ENCODE results near the gene S100A16.
"Not testable (repeated sequence)": the region's sequence is repeated elsewhere in the genome, so short reads cannot be mapped to it uniquely, and the experiment has no call there.

Gene S100A16

DNA sequence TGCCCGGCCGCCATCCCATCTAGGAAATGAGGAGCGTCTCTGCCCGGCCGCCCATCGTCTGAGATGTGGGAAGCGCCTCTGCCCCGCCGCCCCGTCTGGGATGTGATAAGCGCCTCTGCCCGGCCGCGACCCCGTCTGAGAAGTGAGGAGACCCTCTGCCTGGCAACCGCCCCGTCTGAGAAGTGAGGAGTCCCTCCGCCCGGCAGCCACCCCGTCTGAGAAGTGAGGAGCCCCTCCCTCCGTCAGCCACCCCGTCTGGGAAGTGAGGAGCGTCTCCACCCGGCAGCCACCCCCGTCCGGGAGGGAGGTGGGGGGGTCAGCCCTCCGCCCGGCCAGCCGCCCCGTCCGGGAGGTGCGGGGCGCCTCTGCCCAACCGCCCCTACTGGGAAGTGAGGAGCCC lies 30.1 kb downstream of the S100A16 start:
- H3K9me3 Mint-ChIP-seq, H3K36me3 Mint-ChIP-seq, H3K4me3 Mint-ChIP-seq, H3K4me1 Mint-ChIP-seq, CTCF ChIA-PET, H3K27ac Mint-ChIP-seq, DNase-seq: not testable (repeated sequence)
- peaks cover 46% of the 10 kb centered on the region for H3K27me3 Mint-ChIP-seq

DNA sequence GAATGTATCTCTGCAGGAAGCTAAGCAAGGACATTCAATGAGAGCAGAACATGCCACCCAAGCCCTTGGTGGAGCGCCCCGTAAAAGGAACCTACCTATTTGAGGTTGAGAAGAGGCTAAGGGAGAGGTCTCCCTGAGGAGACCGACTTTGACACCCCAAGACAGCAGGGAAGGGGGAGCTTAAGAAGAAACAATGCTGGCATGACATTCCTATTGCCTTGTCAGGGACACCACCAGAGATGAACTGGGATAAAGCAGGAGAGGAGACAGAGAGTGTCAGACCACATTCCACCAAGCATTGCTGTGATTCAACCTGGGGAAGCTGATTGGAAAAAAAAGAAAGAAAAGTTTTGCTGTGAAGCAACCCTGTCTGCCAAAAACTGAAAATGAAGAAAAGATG lies 34.0 kb downstream of the S100A16 start:
- Mint-ChIP-seq H3K27ac (no peak overlapping the region), H3K4me3 (no peak overlapping the region), H3K9me3 (no peaks in the 10 kb centered on the region), H3K36me3 (no peaks in the 10 kb centered on the region), H3K4me1 (peaks cover 8% of the 10 kb centered on the region), H3K27me3 (peaks cover 40% of the 10 kb centered on the region)
- CTCF ChIA-PET: interaction anchor here (1.1 to 2.5 kb wide), 2 partner anchors 38 to 47 kb away, joined by 3 to 8 read pairs; no protein-coding TSS in a partner anchor
- DNase-seq: no peak

GRCh38 chr1:153578490-153578889 lies 34.4 kb downstream of the S100A16 start:
- H3K27ac Mint-ChIP-seq: no peak overlapping the region
- H3K4me3 Mint-ChIP-seq: no peak overlapping the region
- no peaks in the 10 kb centered on the region for H3K36me3 Mint-ChIP-seq
- DNase-seq: no peak
- H3K4me1 Mint-ChIP-seq: peaks cover 8% of the 10 kb centered on the region
- H3K27me3 Mint-ChIP-seq: peaks cover 40% of the 10 kb centered on the region
- no peaks in the 10 kb centered on the region for H3K9me3 Mint-ChIP-seq
- CTCF ChIA-PET: interaction anchor here (1.1 to 3.1 kb wide), 3 partner anchors 39 to 68 kb away, joined by 3 to 12 read pairs (median 8); no protein-coding TSS in a partner anchor

GRCh38 chr1:153577624-153578051 lies 35.3 kb downstream of the S100A16 start:
- no peak overlapping the region for H3K27ac Mint-ChIP-seq
- H3K9me3 Mint-ChIP-seq: no peaks in the 10 kb centered on the region
- no peaks in the 10 kb centered on the region for H3K36me3 Mint-ChIP-seq
- H3K27me3 Mint-ChIP-seq: peaks cover 40% of the 10 kb centered on the region
- no peak for DNase-seq
- peaks cover 14% of the 10 kb centered on the region for H3K4me1 Mint-ChIP-seq
- CTCF ChIA-PET: interaction anchor here (0.7 to 3.1 kb wide), 5 partner anchors 10 to 67 kb away, joined by 3 to 12 read pairs (median 3); no protein-coding TSS in a partner anchor
- no peak overlapping the region for H3K4me3 Mint-ChIP-seq

- Mint-ChIP-seq H3K36me3 (no peaks in the 10 kb centered on the region), H3K27ac (no peak overlapping the region), H3K9me3 (no peaks in the 10 kb centered on the region), H3K4me3 (no peak overlapping the region), H3K27me3 (peaks cover 40% of the 10 kb centered on the region), H3K4me1 (peaks cover 19% of the 10 kb centered on the region)
- no peak for DNase-seq
- CTCF ChIA-PET: interaction anchor here (0.7 to 3.1 kb wide), 5 partner anchors 9 to 66 kb away, joined by 3 to 12 read pairs (median 3); no protein-coding TSS in a partner anchor
Observed at GRCh38 chr1:153577138-153577537, 35.8 kb downstream of the S100A16 start.

DNA sequence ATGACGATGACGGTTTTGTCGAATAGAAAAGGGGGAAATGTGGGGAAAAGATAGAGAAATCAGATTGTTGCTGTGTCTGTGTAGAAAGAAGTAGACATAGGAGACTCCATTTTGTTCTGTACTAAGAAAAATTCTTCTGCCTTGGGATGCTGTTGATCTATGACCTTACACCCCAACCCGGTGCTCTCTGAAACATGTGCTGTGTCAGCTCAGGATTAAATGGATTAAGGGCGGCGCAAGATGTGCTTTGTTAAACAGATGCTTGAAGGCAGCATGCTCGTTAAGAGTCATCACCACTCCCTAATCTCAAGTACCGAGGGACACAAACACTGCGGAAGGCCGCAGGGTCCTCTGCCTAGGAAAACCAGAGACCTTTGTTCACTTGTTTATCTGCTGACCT lies 37.4 kb downstream of the S100A16 start:
- not testable (repeated sequence) for H3K4me3 Mint-ChIP-seq, H3K36me3 Mint-ChIP-seq, H3K9me3 Mint-ChIP-seq, DNase-seq, H3K27ac Mint-ChIP-seq
- CTCF ChIA-PET: interaction anchor here (1.2 to 3.1 kb wide), 2 partner anchors 43 to 65 kb away, joined by 4 to 12 read pairs; no protein-coding TSS in a partner anchor
- Mint-ChIP-seq H3K4me1 (peaks cover 22% of the 10 kb centered on the region), H3K27me3 (peaks cover 47% of the 10 kb centered on the region)

DNA sequence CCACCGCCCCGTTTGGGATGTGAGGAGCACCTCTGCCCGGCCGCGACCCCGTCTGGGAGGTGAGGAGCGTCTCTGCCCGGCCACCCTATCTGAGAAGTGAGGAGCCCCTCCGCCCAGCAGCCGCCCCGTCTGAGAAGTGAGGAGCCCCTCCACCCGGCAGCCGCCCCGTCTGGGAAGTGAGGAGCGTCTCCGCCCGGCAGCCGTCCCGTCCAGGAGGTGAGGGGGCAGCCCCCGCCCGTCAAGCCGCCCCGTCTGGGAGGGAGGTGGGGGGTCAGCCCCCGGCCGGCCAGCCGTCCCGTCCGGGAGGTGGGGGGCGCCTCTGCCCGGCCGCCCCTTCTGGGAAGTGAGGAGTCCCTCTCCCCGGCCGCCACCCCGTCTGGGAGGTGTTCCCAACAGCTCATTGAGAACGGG lies 37.9 kb downstream of the S100A16 start:
- H3K4me3 Mint-ChIP-seq, H3K36me3 Mint-ChIP-seq, H3K9me3 Mint-ChIP-seq, CTCF ChIA-PET, DNase-seq, H3K27ac Mint-ChIP-seq: not testable (repeated sequence)
- H3K27me3 Mint-ChIP-seq: peaks cover 47% of the 10 kb centered on the region
- H3K4me1 Mint-ChIP-seq: peaks cover 22% of the 10 kb centered on the region

DNA sequence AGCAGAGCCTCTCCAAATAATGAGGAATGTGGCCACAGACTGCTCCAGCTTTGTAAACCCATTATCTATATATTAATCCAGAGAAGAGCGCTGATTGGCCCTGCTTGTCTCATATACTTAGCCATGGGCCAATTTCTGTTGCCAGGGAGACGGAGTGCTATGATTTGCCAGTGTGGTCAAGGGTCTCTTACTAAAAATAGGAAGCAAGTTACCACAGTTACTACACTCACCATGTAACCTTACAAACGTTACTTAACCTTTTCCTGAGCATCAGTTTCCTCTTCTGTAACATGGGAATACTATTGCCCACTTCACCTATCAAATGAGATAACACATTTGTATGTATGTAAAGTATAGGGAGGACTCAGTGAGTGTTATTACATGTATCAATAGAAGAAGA lies 39.6 kb downstream of the S100A16 start:
- H3K4me3 Mint-ChIP-seq: no peak overlapping the region
- H3K4me1 Mint-ChIP-seq: peaks cover 32% of the 10 kb centered on the region
- peaks cover 39% of the 10 kb centered on the region for H3K27me3 Mint-ChIP-seq
- no peaks in the 10 kb centered on the region for H3K9me3 Mint-ChIP-seq
- no peak for DNase-seq
- no peak overlapping the region for H3K27ac Mint-ChIP-seq
- CTCF ChIA-PET: interaction anchor here (0.9 to 6.3 kb wide), 20 partner anchors 8 to 175 kb away, joined by 3 to 204 read pairs (median 6); partner anchors contain the start of genes CHTOP, NPR1, S100A1 and S100A13
- no peaks in the 10 kb centered on the region for H3K36me3 Mint-ChIP-seq

DNA sequence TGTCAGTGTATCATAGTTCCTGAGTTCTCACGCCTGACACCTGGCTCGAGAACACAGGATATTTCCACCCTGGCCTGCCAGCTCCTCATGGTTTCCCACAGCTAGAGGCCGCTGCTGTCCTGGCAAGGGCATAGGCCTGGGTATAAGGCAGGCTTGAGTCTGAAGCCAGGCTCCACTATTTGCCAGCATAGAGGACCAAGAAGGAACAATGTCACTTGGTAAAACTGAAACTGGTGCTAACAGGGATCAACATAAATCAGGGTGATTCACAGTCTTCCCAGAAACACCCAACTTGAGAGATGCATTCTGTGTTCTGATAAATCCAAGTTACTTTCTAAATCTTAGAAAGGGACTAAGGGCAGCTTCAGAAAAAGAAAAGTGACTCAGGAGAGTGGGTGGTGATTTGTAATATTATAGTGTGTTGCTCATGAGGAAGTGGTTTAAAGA lies 40.3 kb downstream of the S100A16 start:
- Mint-ChIP-seq H3K4me1 (peaks cover 36% of the 10 kb centered on the region), H3K4me3 (no peak overlapping the region), H3K27me3 (peaks cover 32% of the 10 kb centered on the region), H3K27ac (no peak overlapping the region), H3K36me3 (no peaks in the 10 kb centered on the region), H3K9me3 (no peaks in the 10 kb centered on the region)
- DNase-seq: peak; percentile 77
- CTCF ChIA-PET: interaction anchor here (0.6 to 6.3 kb wide), 30 partner anchors 9 to 177 kb away, joined by 3 to 204 read pairs (median 4); partner anchors contain the start of genes CHTOP, NPR1, S100A1 and S100A13

DNA sequence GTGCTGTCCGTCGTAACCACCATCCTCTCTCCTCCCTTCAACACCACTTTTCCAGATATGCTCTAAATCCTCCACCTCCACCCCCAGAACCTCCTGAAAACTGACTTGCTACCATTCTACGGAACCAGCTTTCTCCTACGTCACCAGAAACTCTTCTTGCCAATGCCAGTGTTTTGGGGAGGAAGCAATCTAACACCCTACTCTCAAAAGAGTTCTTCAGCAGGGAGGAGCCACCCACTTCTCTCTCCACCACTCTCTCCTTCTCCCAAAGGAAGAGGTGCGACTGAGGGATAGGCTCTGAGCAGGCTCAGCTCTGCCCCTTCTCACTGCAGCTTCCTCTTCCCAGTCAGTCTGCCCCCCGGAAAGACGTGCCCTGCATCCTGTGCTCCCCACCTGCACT lies 41.2 kb downstream of the S100A16 start:
- H3K27ac Mint-ChIP-seq: no peak overlapping the region
- no peak for DNase-seq
- peaks cover 39% of the 10 kb centered on the region for H3K4me1 Mint-ChIP-seq
- no peaks in the 10 kb centered on the region for H3K9me3 Mint-ChIP-seq
- CTCF ChIA-PET: interaction anchor here (0.7 to 6.3 kb wide), 23 partner anchors 10 to 178 kb away, joined by 3 to 204 read pairs (median 5); partner anchors contain the start of genes CHTOP, S100A1, S100A13 and S100A4
- no peak overlapping the region for H3K4me3 Mint-ChIP-seq
- no peaks in the 10 kb centered on the region for H3K36me3 Mint-ChIP-seq
- H3K27me3 Mint-ChIP-seq: peaks cover 23% of the 10 kb centered on the region

GRCh38 chr1:153570874-153571273 lies 42.1 kb downstream of the S100A16 start:
- no peak for DNase-seq
- H3K27me3 Mint-ChIP-seq: peaks cover 15% of the 10 kb centered on the region
- H3K36me3 Mint-ChIP-seq: no peaks in the 10 kb centered on the region
- no peaks in the 10 kb centered on the region for H3K9me3 Mint-ChIP-seq
- H3K27ac Mint-ChIP-seq: no peak overlapping the region
- CTCF ChIA-PET: interaction anchor here (1.6 to 6.3 kb wide), 7 partner anchors 20 to 73 kb away, joined by 4 to 204 read pairs (median 7); partner anchors contain the start of gene S100A6
- peaks cover 46% of the 10 kb centered on the region for H3K4me1 Mint-ChIP-seq
- H3K4me3 Mint-ChIP-seq: no peak overlapping the region

GRCh38 chr1:153569465-153569864 lies 43.5 kb downstream of the S100A16 start:
- H3K9me3 Mint-ChIP-seq: no peaks in the 10 kb centered on the region

DNA sequence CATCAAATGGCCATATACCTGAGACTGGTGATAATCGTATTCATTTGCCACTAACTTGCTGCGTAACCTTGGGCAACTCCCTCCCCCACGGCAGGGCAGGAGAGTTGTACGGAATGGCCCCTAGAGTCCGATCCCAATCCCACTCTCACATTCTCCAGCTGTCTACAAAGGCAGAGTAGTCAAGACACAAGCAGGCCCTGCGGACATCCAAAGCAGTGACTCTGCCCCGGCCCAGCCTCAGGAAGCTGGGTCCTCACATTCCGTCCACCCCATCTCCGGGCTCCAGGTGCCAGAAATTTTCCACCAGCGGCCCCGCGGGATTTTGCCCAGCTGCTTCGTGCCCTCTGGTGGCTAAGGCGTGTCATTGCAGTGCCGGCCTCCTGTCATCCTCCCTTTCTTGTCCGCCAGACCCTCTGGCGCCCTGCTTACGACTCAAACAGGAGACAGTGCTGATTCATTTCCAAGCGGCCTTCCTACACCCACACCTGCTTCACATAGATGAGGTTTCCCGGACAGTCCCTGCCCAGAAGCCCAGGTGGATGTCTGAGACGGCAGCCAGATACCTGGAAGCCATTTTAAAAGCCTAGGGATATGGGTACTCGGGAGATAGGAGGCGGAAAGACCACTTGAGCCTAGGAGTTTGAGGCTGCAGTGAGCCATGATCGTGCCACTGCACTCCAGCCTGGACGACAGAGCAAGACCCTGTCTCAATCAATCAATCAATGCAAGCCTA lies 44.4 kb downstream of the S100A16 start:
- CTCF ChIA-PET: interaction anchor here (0.7 to 6.3 kb wide), 14 partner anchors 9 to 216 kb away, joined by 3 to 204 read pairs (median 6); partner anchors contain the start of genes S100A4, S100A5 and S100A6
- Mint-ChIP-seq H3K36me3 (no peaks in the 10 kb centered on the region), H3K27me3 (peaks cover 15% of the 10 kb centered on the region), H3K4me3 (peak overlapping the region; percentile 45), H3K27ac (peak overlapping the region; percentile 59), H3K4me1 (peaks cover 52% of the 10 kb centered on the region), H3K9me3 (no peaks in the 10 kb centered on the region)
- DNase-seq: peak; percentile 88

More at GRCh38 chr1:153569465-153569864, 43.5 kb downstream of the S100A16 start:
- Mint-ChIP-seq H3K4me3 (no peak overlapping the region), H3K27me3 (peaks cover 15% of the 10 kb centered on the region), H3K36me3 (no peaks in the 10 kb centered on the region), H3K27ac (no peak overlapping the region), H3K4me1 (peaks cover 52% of the 10 kb centered on the region)
- DNase-seq: no peak
- CTCF ChIA-PET: interaction anchor here (0.8 to 6.3 kb wide), 8 partner anchors 19 to 217 kb away, joined by 3 to 204 read pairs (median 4); partner anchors contain the start of genes NPR1, S100A5 and S100A6

- no peak for DNase-seq
- peaks cover 48% of the 10 kb centered on the region for H3K4me1 Mint-ChIP-seq
- CTCF ChIA-PET: interaction anchor here (0.7 to 6.3 kb wide), 13 partner anchors 9 to 104 kb away, joined by 3 to 204 read pairs (median 6); partner anchors contain the start of genes S100A4, S100A5 and S100A6
- H3K36me3 Mint-ChIP-seq: no peaks in the 10 kb centered on the region
- no peaks in the 10 kb centered on the region for H3K9me3 Mint-ChIP-seq
- H3K27me3 Mint-ChIP-seq: peaks cover 15% of the 10 kb centered on the region
- H3K4me3 Mint-ChIP-seq: no peak overlapping the region
- no peak overlapping the region for H3K27ac Mint-ChIP-seq
Observed at GRCh38 chr1:153567621-153568366, 45.1 kb downstream of the S100A16 start.

All from activated naive CD4-positive, alpha-beta T cell treated with anti-CD3 and anti-CD28 coated beads, Interleukin-2, amount 10 ng/mL, durations not matched to agents 7 days and 5 days (primary cell).